PC-3 (cell line): ENCODE measurements around the gene RCSD1. TPM values are rescaled to one million over a fixed set of nuclear protein-coding genes. Genes with fewer than 3 reads are reported as not detected.

ENCODE experiments used
- ATAC-seq: fragments of 200-7000 bp; cut with Tn5 transposase; 2 replicates; pipeline ENCODE4 v1.9.1; 2020; ENCODE audit warnings: mild to moderate bottlenecking, moderate library complexity
- BruUV-seq: library from RNA; stranded (reverse); fragments of 400-500 nt; replicated peaks from 2 replicates; lab custom pipeline; 2021; lab: Mats Ljungman, UMichigan
- CTCF ChIA-PET: fragments of 300-600 bp; sonication (Branson Sonifier 250); formaldehyde crosslinking; loops from one replicate; lab custom pipeline; 2022; ENCODE audit warnings: antibody characterized with exemption; lab: Charles Lee
- POLR2A ChIA-PET: fragments of 300-600 bp; sonication (Branson Sonifier 250); formaldehyde crosslinking; loops from one replicate; lab custom pipeline; 2022; ENCODE audit warnings: antibody characterized with exemption; ENCODE audit not compliant: unreplicated experiment; lab: Charles Lee
- DNase-seq: peaks from one replicate; pipeline ENCODE4 v3.0.0-alpha.2; 2015
- H2AFZ ChIP-seq: fragments of 300-600 bp; sonication (generic); 2 replicates; pipeline ENCODE4 v1.6.0; 2016; ENCODE audit warnings: antibody characterized with exemption, low read length
- H3F3A ChIP-seq: fragments of 300-600 bp; sonication (generic); one replicate; pipeline ENCODE4 v1.6.0; 2017; ENCODE audit warnings: antibody characterized with exemption, low read length, control low read depth, mild to moderate bottlenecking; ENCODE audit not compliant: unreplicated experiment
- H3K27ac ChIP-seq: fragments of 300-600 bp; sonication (generic); 2 replicates; pipeline ENCODE4 v1.5.1; 2016; ENCODE audit warnings: mild to moderate bottlenecking, low read length
- H3K27me3 ChIP-seq: fragments of 300-600 bp; sonication (generic); 2 replicates; pipeline ENCODE4 v1.6.1; 2016; ENCODE audit warnings: low read length, mixed read lengths
- H3K36me3 ChIP-seq: fragments of 300-600 bp; sonication (generic); 2 replicates; pipeline ENCODE4 v1.6.1; 2016; ENCODE audit warnings: low read depth, mixed run types, low read length, mixed read lengths
- H3K4me1 ChIP-seq: fragments of 300-600 bp; sonication (generic); 2 replicates; pipeline ENCODE4 v1.5.1; 2016; ENCODE audit warnings: low read length; ENCODE audit not compliant: insufficient read depth
- H3K4me2 ChIP-seq: fragments of 300-600 bp; sonication (generic); 2 replicates; pipeline ENCODE4 v1.6.0; 2016; ENCODE audit warnings: low read length
- H3K4me3 ChIP-seq: fragments of 300-600 bp; sonication (generic); 2 replicates; pipeline ENCODE4 v1.5.1; 2016; ENCODE audit warnings: mild to moderate bottlenecking, low read length, mixed read lengths
- H3K79me2 ChIP-seq: fragments of 300-600 bp; sonication (generic); 2 replicates; pipeline ENCODE4 v1.6.1; 2017; ENCODE audit warnings: low read length, mixed read lengths
- H3K9ac ChIP-seq: fragments of 300-600 bp; sonication (generic); 2 replicates; pipeline ENCODE4 v1.6.0; 2016; ENCODE audit warnings: mild to moderate bottlenecking, low read length
- H3K9me2 ChIP-seq: fragments of 300-600 bp; sonication (generic); replicated peaks from 2 replicates; pipeline ENCODE4 v1.6.1; 2016; ENCODE audit warnings: mixed run types, low read length, mixed read lengths
- H3K9me3 ChIP-seq: fragments of 300-600 bp; sonication (generic); 2 replicates; pipeline ENCODE4 v1.6.1; 2016; ENCODE audit warnings: low read length, mixed read lengths
- H4K20me1 ChIP-seq: fragments of 300-600 bp; sonication (generic); 2 replicates; pipeline ENCODE4 v1.6.1; 2016; ENCODE audit warnings: low read length, mixed read lengths
- CTCF ChIP-seq: fragments of 300-600 bp; sonication (generic); conservative IDR thresholded peaks from 2 replicates; pipeline ENCODE4 v1.5.1; 2017; ENCODE audit warnings: antibody characterized with exemption, low read depth, mild to moderate bottlenecking, low read length
- EZH2 ChIP-seq: fragments of 300-600 bp; sonication (generic); IDR thresholded peaks from one replicate; pipeline ENCODE4 v1.6.1; 2017; ENCODE audit warnings: antibody characterized with exemption, mild to moderate bottlenecking, low read length; ENCODE audit not compliant: unreplicated experiment
- EZH2phosphoT487 ChIP-seq: fragments of 300-600 bp; sonication (generic); IDR thresholded peaks from 2 replicates; pipeline ENCODE4 v1.6.1; 2018; ENCODE audit warnings: mild to moderate bottlenecking, antibody characterized with exemption, low read length, borderline replicate concordance
- intact Hi-C: fragments of 100-400 bp; cut with micrococcal nuclease; formaldehyde crosslinking; loops from 2 replicates; pipeline ENCODE4 v1.9.0; 2023
- total RNA-seq: library from RNA; depleted of rRNA; stranded (reverse); fragments of >200 nt; gene quantifications from 2 replicates; pipeline ENCODE4 v1.2.3, GENCODE V29; 2014

Gene RCSD1
- total RNA-seq, 1 experiment from 2014 or later: not detected

- no peaks in the 10 kb centered on the region for H3F3A ChIP-seq
- no peak overlapping the region for H3K9ac ChIP-seq
- ChIA-PET POLR2A (no interaction called here), CTCF (interaction anchor here (2.2 kb wide), 1 partner anchor 86 kb away, joined by 31 read pairs; no protein-coding TSS in a partner anchor)
- intact Hi-C loops: no loop called here
- H3K36me3 ChIP-seq: no peaks in the 10 kb centered on the region
- H3K27ac ChIP-seq: no peak overlapping the region
- H3K4me3 ChIP-seq: no peak overlapping the region
- H4K20me1 ChIP-seq: no peaks in the 10 kb centered on the region
- no peaks in the 10 kb centered on the region for H3K9me2 ChIP-seq
- no peak overlapping the region for H3K4me2 ChIP-seq
- ATAC-seq (no peak), DNase-seq (no peak)
- H3K27me3 ChIP-seq: no peaks in the 10 kb centered on the region
- BruUV-seq: no TSS peak
- no peak overlapping the region for H2AFZ ChIP-seq
- TF ChIP-seq EZH2phosphoT487 (no peak), CTCF (no peak), EZH2 (no peak)
- H3K9me3 ChIP-seq: no peaks in the 10 kb centered on the region
- no peaks in the 10 kb centered on the region for H3K79me2 ChIP-seq
- H3K4me1 ChIP-seq: no peaks in the 10 kb centered on the region
Observed at GRCh38 chr1:167601442-167602383, 28.3 kb upstream of the RCSD1 start.

- H3K27me3 ChIP-seq: no peaks in the 10 kb centered on the region
- no peaks in the 10 kb centered on the region for H3K9me2 ChIP-seq
- CTCF ChIA-PET: no interaction called here
- ATAC-seq (no peak), DNase-seq (no peak)
- no peaks in the 10 kb centered on the region for H3F3A ChIP-seq
- no peak overlapping the region for H3K4me2 ChIP-seq
- no peak overlapping the region for H3K4me3 ChIP-seq
- H3K36me3 ChIP-seq: no peaks in the 10 kb centered on the region
- H3K9me3 ChIP-seq: 0 out of 2 replicates have a peak, but pooled peaks cover 4% of the 10 kb centered on the region
- no peak for TF ChIP-seq EZH2
- no peak for TF ChIP-seq CTCF
- no peak for TF ChIP-seq EZH2phosphoT487
- no peaks in the 10 kb centered on the region for H3K4me1 ChIP-seq
- H3K79me2 ChIP-seq: no peaks in the 10 kb centered on the region
- POLR2A ChIA-PET: no interaction called here
- no peak overlapping the region for H3K9ac ChIP-seq
- no peaks in the 10 kb centered on the region for H4K20me1 ChIP-seq
- intact Hi-C loops: no loop called here
- BruUV-seq: no TSS peak
- no peak overlapping the region for H3K27ac ChIP-seq
- no peak overlapping the region for H2AFZ ChIP-seq
Observed at GRCh38 chr1:167602840-167603239, 27.2 kb upstream of the RCSD1 start.

GRCh38 chr1:167605576-167605975 is 24.5 kb upstream of the RCSD1 start:
- BruUV-seq: no TSS peak
- no peaks in the 10 kb centered on the region for H3K9me2 ChIP-seq
- intact Hi-C loops: no loop called here
- H3K9me3 ChIP-seq: 0 out of 2 replicates have a peak, but pooled peaks cover 4% of the 10 kb centered on the region
- H3K36me3 ChIP-seq: no peaks in the 10 kb centered on the region
- H3F3A ChIP-seq: no peaks in the 10 kb centered on the region
- no peak overlapping the region for H3K4me2 ChIP-seq
- H3K27me3 ChIP-seq: peaks cover 18% of the 10 kb centered on the region
- peak; percentile 22; the same call in 1 of the 2 replicates for ATAC-seq
- ChIA-PET CTCF (no interaction called here), POLR2A (no interaction called here)
- no peaks in the 10 kb centered on the region for H3K79me2 ChIP-seq
- H3K27ac ChIP-seq: no peak overlapping the region
- DNase-seq: no peak
- H2AFZ ChIP-seq: no peak overlapping the region
- H3K4me1 ChIP-seq: no peaks in the 10 kb centered on the region
- H3K9ac ChIP-seq: no peak overlapping the region
- no peak for TF ChIP-seq EZH2phosphoT487
- TF ChIP-seq EZH2: no peak
- TF ChIP-seq CTCF: no peak
- no peak overlapping the region for H3K4me3 ChIP-seq
- H4K20me1 ChIP-seq: no peaks in the 10 kb centered on the region
